ENCODE results near the gene SPATS2L. TPM values are rescaled to one million over a fixed set of nuclear protein-coding genes. Genes with fewer than 3 reads are reported as not detected.

The SPATS2L gene
- total and polyA plus RNA-seq, 2 experiments from 2014 or later = 159 to 202 TPM

DNA sequence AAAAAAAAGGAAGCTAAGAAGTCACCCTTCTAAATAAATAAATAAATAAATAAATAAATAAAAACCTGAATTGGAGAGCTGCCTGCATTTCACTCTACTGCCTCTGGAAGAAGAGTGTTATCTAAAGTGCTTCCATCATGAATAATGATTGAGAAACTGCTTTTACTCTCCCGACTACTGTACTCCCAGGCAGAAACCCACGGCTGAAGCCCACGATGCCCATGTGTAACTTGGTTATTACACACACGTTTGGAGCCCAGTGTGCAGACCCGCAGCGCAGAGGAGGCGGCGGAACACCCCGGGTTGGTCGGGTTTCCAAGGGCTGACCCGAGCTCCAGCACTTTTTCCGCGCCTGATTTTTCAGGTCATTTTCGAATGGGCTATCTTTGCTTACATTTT is 697 bp upstream of the SPATS2L start:
- H3K4me2 ChIP-seq = peak overlapping the region; percentile 83
- peaks cover 33% of the 10 kb centered on the region for H3K4me1 ChIP-seq (ENCODE audit: insufficient read depth)
- H3K79me2 ChIP-seq = peaks cover 47% of the 10 kb centered on the region
- TF ChIP-seq, protein P1, sequence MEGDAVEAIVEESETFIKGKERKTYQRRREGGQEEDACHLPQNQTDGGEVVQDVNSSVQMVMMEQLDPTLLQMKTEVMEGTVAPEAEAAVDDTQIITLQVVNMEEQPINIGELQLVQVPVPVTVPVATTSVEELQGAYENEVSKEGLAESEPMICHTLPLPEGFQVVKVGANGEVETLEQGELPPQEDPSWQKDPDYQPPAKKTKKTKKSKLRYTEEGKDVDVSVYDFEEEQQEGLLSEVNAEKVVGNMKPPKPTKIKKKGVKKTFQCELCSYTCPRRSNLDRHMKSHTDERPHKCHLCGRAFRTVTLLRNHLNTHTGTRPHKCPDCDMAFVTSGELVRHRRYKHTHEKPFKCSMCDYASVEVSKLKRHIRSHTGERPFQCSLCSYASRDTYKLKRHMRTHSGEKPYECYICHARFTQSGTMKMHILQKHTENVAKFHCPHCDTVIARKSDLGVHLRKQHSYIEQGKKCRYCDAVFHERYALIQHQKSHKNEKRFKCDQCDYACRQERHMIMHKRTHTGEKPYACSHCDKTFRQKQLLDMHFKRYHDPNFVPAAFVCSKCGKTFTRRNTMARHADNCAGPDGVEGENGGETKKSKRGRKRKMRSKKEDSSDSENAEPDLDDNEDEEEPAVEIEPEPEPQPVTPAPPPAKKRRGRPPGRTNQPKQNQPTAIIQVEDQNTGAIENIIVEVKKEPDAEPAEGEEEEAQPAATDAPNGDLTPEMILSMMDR (IDR thresholded peaks at IDR 0.05; ENCODE audit: poor library complexity) = peak; percentile 10
- TF ChIP-seq EZH2 (IDR thresholded peaks at IDR 0.05; ENCODE audit: borderline replicate concordance) = no peak
- under 1% methylated on average over 14 of the region's 14 CpGs for WGBS (ENCODE audit: low lambda C conversion rate, missing lambda C conversion rate)
- H3K27me3 ChIP-seq = no peaks in the 10 kb centered on the region
- H3K4me3 ChIP-seq = peak overlapping the region; percentile 54
- H3K9me2 ChIP-seq (replicated peaks; ENCODE audit: insufficient read depth) = no peaks in the 10 kb centered on the region
- H3K36me3 ChIP-seq (replicated peaks; ENCODE audit: insufficient read depth, low read depth) = no peaks in the 10 kb centered on the region
- H3K9me3 ChIP-seq (ENCODE audit: low read depth) = no peaks in the 10 kb centered on the region
- peak; percentile 62 for DNase-seq (ENCODE audit: low spot score)
- peak overlapping the region; percentile 53 for H2AFZ ChIP-seq
- H4K20me1 ChIP-seq (ENCODE audit: insufficient read depth, poor library complexity, severe bottlenecking) = peaks cover 20% of the 10 kb centered on the region
- H3K27ac ChIP-seq = peak overlapping the region; percentile 97

DNA sequence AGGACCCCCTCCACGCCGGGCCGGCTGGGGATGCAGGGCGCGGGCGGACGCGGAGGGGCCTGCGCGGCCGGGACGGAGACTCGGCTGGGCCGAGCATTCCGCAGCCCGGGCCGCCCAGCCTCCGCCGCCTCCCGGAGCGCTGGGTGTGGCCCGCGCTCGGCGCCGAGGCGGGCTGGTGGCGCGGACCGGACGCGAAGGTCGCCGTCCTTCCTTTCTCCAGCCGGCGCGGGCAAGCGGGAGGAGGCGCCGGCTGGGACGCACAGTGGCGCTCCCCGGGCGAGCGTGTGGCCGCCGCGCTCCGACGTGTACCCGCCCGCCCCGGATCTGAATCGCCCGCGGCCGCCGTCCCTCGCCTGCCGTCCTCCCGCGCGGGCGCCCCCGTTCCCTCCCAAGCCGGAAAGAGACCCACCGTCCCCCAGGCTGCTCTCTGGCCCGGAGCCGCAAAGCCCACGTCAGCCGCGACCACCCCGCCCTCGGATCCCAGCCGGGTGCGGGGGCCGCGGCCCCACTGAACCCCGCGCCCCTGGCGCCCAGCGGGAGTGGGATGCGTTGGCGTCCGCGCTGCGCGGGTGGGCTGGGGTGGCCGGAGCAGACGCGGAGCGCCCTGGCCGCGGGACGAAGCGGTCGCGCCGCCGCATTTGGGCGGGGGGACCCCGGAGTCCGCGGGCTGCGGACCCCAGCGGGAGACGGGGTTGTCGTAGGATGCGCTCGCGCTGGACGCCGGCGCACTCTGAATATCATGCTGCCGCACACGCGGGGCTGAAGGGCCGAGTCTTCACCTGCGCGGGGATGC is 634 bp downstream of the SPATS2L start:
- H3K9me2 ChIP-seq (replicated peaks; ENCODE audit: insufficient read depth) = no peaks in the 10 kb centered on the region
- peak overlapping the region; percentile 81 for H3K4me2 ChIP-seq
- no peaks in the 10 kb centered on the region for H3K9me3 ChIP-seq (ENCODE audit: low read depth)
- peaks cover 39% of the 10 kb centered on the region for H3K4me1 ChIP-seq (ENCODE audit: insufficient read depth)
- DNase-seq (ENCODE audit: low spot score) = peak; percentile 63
- H2AFZ ChIP-seq = peak overlapping the region; percentile 8
- H3K36me3 ChIP-seq (replicated peaks; ENCODE audit: insufficient read depth, low read depth) = no peaks in the 10 kb centered on the region
- peak overlapping the region; percentile 72 for H3K4me3 ChIP-seq
- H3K27ac ChIP-seq = peak overlapping the region; percentile 97
- no peaks in the 10 kb centered on the region for H3K27me3 ChIP-seq
- H4K20me1 ChIP-seq (ENCODE audit: insufficient read depth, poor library complexity, severe bottlenecking) = peaks cover 33% of the 10 kb centered on the region
- peaks cover 60% of the 10 kb centered on the region for H3K79me2 ChIP-seq
- TF ChIP-seq, protein P1 (IDR thresholded peaks at IDR 0.05; ENCODE audit: poor library complexity) = no peak
- TF ChIP-seq EZH2 (IDR thresholded peaks at IDR 0.05; ENCODE audit: borderline replicate concordance) (no peak), EZH2phosphoT487 (IDR thresholded peaks at IDR 0.05; ENCODE audit: low read depth, severe bottlenecking, unreplicated experiment) (no peak)
- 4% methylated on average over 18 of the region's 120 CpGs for WGBS (ENCODE audit: low lambda C conversion rate, missing lambda C conversion rate)

DNA sequence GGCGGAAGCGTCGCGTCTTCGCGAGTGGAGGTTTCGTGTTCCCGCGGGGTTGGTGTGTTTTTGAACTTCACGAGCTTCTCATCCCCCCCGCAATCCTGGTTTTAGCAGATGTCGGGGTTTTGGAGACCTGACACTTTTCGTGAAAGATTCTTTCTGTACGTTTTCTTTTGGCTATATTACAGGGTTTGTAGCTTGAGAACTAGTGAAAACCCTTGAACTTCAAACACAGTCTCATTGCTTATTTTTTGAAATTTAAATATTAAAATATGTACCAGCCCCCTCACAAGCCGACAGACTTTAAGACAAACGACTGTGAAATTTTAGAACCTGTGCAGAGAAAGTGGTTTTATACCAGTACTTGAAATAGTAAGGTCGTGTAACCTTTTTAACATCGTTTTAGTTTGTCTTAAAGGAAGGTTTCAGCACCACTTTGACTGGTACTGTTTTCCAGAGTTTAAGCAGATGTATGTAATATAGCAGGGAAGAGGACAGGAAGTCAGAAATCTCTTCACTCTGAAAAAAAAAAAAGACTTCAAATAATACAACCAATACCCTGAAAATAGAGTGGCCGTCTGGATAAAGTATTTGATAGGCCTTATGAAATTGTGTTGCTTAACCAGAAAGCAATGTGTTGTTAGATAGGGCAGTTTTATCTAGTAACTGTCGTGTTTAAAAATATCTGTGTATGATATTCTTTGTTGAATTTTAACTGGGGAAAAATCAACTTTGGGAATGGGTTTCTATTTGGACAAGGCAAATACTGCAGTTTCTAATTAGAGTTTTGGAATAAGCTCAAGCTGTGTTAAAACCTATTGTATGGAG is 1.4 kb downstream of the SPATS2L start:
- H3K4me3 ChIP-seq = peak overlapping the region; percentile 72
- H3K36me3 ChIP-seq (replicated peaks; ENCODE audit: insufficient read depth, low read depth) = no peaks in the 10 kb centered on the region
- H3K9me3 ChIP-seq (ENCODE audit: low read depth) = no peaks in the 10 kb centered on the region
- no peaks in the 10 kb centered on the region for H3K9me2 ChIP-seq (replicated peaks; ENCODE audit: insufficient read depth)
- H3K27ac ChIP-seq = peak overlapping the region; percentile 97
- H3K4me2 ChIP-seq = peak overlapping the region; percentile 81
- 1% methylated on average over 20 of the region's 20 CpGs for WGBS (ENCODE audit: low lambda C conversion rate, missing lambda C conversion rate)
- H4K20me1 ChIP-seq (ENCODE audit: insufficient read depth, poor library complexity, severe bottlenecking) = peaks cover 41% of the 10 kb centered on the region
- H3K27me3 ChIP-seq = no peaks in the 10 kb centered on the region
- H3K4me1 ChIP-seq (ENCODE audit: insufficient read depth) = peaks cover 35% of the 10 kb centered on the region
- H2AFZ ChIP-seq = peak overlapping the region; percentile 8
- H3K79me2 ChIP-seq = peaks cover 68% of the 10 kb centered on the region
- TF ChIP-seq EZH2 (IDR thresholded peaks at IDR 0.05; ENCODE audit: borderline replicate concordance) (no peak), EZH2phosphoT487 (IDR thresholded peaks at IDR 0.05; ENCODE audit: low read depth, severe bottlenecking, unreplicated experiment) (no peak)
- TF ChIP-seq, protein P1 (IDR thresholded peaks at IDR 0.05; ENCODE audit: poor library complexity) = no peak
- DNase-seq (ENCODE audit: low spot score) = no peak
